Endothelial cell of hepatic sinusoid (primary cell): ENCODE data around the gene MGMT.

Experiments used
- in situ Hi-C: cut with HindIII; loops from 2 replicates; pipeline ENCODE4 v1.10.0; 2017; ENCODE audit warnings: low sequenced_read_pairs

Gene MGMT

DNA sequence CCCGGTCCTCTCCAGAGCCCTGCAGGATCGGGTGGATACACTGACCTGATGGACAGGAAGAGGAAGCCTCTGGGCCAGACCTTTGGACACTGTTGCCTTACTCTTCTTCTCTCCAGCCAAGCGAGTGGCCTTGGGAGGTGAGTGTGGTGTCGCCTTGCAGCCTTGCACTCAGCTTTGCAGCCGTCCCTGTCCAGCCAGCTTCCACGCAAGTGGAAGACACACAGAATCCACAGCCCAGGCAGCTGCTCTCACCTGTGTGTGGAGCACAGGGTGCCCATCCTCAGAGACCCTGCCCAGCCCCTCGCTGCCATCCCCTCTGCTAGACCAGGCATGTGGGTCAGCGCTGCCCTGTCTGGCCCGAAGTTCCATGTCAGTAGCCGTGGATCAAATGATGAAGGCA is 258.0 kb downstream of the MGMT start:
- in situ Hi-C loops = no loop called here

- in situ Hi-C loops = no loop called here
These were observed 258.4 kb downstream of the MGMT start for GRCh38 chr10:129725482-129725881.

GRCh38 chr10:129725890-129726631 is 259.0 kb downstream of the MGMT start:
- in situ Hi-C loops = no loop called here

DNA sequence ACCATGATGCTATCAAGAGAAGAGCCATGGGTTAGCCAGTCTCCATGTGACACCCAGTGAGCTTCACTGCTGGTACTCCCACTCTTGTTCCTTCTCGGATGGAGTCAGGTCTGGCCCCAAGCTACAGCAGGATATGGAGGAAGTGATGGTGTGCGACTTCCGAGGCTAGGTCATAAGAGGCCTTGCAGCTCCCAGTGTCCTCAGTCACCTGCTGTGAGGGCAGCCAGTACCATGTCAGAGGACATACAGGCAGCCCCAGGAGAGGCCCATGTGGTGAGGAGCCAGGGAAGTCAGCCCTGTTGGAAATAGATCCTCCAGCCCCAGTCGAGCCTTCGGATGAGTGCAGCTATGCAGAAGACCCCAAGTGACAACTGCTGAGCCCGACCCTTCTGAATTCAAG is 260.0 kb downstream of the MGMT start:
- in situ Hi-C loops = no loop called here

- in situ Hi-C loops = no loop called here
These were observed 260.5 kb downstream of the MGMT start for GRCh38 chr10:129727495-129727894.

DNA sequence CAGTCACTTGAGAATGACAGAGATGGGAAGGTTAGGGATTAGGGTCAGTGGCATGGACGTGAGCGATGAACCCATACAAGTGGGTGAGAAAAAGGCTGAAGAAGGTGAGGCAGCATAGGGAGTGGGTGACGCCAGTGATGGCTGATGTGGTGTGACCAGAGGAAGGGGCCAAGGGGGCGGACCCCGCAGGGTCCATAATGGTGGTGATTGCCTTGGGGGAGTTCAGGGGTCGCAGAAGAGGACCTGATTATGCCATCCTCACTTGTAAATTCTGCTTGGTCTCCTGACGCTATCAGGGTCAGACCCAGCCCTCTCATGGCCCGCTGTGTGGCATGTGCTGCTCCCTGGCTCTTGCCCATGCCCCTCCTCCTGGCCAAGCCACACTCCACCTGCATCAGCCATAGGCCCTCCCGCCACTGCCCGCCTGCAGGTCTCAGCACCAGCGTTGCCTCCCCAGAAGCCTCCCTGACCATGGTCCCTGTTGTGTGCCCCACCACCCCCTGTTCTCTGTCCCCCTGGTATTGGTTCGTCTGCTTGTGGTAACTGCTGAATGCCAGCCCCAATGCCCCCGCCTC is 261.3 kb downstream of the MGMT start:
- in situ Hi-C loops = no loop called here

DNA sequence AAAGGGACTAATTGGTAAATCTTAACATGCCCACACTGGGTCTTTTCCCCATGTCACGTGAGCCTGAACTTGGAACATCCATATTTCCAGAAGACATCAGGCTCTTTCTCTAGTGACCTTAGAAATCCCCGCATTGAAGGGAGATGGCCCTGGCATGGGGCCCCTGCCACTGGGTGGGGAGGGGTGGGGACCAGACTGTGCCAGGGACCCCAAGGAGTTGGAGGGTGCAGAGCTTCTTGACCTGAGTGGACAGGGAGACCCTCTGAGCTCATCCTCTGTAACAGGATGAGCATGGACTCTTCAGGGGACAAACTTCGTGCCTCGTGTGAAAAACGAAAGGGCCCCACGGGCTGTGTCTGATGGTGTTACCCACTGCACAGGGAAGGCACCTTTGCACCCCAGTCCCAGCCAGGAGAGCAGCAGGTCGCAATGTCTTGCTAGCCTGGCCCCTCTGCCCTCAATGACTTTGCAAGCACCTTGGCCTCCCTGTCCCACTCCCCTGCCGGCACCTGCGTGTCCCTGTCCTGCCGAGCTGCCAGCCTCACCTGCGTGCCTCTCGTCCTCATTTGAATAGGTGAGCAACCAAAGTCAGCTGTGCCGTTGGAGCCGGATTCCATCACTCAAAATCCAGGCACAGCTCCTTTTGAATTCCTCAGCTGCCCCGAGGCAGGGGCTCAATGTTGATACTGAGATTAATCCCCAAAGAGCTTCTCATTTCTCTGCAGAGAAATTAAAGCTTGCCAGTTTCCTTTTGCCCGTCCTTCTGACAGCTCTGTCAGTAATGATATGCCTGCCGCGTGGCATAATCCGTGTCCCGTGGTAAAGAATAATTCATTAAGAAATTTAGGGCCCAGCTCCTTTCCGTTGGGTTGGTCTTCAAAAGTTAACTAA is 262.1 kb downstream of the MGMT start:
- in situ Hi-C loops = no loop called here

GRCh38 chr10:129730272-129730992 is 263.4 kb downstream of the MGMT start:
- in situ Hi-C loops = no loop called here

DNA sequence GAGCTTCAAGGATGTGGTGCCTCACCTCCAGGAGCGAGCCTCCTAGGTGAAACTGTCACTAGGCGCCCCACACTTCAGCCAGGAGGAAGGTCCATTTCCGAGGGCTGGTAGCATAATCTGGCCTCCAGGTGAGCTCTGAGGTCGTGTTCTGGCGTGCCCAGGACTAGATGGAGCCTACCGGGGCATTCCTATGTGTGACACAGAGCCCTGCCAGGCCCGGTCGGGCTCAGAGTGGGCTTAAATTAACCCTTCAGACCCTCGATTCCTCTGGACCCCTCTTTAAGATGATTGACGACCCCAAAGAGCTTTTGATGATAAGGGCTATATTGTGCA is 263.9 kb downstream of the MGMT start:
- in situ Hi-C loops = no loop called here

DNA sequence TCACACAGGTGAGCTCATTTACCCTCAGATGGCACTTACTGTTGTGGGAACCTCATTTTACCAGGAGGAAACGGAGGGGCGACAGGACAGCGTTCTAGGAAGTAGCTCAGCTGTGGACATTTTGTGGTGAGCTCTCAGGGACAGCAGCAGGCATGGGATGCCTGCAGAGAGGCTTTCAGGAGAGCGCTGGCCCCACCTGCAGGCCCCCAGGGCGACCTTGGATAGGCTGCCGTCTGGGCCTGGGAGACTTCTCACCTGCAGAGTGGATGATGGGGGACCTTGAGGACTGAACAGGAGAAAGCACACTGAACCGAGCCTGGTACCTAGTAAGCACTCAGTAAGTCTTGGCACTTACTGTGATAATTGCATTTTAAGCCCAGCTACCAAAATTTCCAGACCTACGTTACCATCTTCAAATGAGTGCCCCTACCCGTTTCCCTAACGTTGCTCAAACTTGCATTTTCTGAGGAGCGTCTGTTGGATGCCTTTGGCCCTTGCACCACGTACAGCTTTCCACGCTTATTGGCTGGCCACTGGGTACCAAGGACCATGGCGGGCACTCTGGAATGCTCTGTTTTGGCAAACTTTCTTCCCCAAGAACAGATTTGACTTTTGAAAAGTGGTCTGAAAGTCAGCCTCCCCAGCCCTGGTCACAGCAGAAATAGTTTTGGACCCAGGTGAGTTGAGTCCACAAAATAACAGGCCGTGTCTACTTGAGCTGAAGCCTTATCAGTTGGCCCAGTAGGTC is 273.7 kb downstream of the MGMT start:
- in situ Hi-C loops = no loop called here

DNA sequence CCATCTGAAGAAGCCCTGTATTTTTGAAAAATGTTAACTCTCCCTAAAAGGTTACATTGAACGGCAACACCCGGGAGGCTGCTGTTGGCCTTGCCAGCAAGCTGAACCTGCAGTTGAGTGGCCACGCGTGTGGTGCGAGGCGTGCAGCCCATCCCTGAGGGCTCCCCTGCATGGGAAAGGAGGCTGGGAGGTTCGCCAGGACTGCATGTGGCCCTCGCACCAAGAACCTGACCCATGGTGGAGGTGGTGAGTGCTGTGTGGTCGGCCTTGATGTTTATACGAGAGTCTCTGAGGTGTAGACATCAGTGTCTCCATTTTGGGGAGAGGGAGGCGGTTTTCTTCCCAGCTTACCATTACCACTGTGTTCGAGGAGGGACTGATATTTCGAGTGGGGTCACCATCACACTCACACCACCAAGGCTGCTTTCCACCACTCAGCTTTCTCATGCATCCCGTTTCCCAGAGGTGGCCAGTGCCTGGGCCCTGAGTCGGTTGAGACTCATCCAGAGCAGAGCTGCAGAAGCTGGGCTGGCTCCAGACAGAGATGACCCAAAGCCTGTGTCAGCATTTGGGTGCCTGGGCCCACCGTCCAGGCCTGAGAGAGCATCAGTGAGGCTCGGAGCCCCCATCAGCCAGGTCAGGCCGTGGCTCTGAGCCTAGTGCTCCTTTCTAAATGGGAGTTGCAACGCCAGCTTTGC is 274.4 kb downstream of the MGMT start:
- in situ Hi-C loops = no loop called here

GRCh38 chr10:129741978-129742741 is 275.1 kb downstream of the MGMT start:
- in situ Hi-C loops = no loop called here

DNA sequence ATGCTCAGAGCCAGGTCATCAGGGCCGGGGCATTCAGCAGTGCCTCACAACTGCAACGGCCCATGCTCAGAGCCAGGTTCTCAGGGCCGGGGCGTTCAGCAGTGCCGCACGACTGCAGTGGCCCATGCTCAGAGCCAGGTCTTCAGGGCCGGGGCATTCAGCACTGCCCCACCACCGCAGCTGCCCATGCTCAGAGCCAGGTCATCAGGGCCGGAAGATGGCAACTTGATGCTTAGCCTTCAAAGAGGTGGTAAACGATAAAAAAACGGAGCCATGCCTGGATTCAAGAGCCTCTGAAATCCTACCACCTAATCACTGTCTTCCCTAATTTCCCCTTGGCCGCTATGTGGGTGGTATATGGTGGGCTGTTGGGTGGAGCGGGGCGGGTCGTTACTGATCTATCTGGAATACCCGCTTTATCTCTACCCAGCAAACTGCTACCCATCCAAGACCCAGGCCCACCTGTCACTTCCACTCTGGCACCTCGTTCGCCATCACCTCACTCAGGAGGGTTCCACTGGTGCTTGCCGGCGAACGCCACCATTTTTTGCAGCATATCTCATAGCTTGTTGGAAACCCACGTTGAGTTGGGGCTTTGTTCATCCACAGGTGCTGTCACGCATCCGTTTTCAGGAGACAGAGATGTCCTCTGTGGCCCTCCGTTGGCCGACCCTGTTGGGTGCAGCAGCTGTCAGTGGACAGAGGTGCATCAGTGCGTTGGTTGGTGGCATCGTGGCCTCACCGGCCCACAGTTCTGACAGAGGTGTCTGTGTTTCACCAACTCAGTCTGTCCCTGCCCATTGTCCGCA is 275.9 kb downstream of the MGMT start:
- in situ Hi-C loops = no loop called here

- in situ Hi-C loops = no loop called here
These were observed 276.7 kb downstream of the MGMT start for GRCh38 chr10:129743738-129744133.

- in situ Hi-C loops = no loop called here
These were observed 277.4 kb downstream of the MGMT start for GRCh38 chr10:129744134-129745111.

DNA sequence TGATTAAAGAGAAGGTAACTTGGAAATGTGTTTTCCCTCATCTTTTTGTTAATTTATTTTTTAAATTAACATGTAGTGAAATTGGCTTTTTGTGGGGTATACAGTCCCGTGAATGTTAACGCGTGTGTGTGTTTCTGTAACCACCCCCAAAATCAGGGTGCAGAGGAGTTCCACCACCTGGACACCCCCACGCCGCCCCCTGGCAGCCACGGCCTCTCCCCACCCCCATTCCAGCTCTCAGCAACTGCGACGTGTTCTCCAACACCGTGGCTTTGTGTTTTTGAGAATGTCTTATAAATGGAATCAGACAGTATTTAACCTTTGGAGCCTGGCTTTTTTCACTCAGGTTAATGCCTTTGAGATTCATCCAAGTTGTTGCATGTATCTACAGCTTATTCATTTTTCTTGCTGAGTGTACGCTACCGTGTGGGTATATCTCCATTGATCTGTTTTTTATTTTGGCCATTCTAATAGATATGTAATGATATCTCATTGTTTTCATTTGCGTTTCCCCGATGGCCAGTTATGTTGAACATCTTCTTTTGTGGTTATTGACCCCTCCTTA is 278.2 kb downstream of the MGMT start:
- in situ Hi-C loops = no loop called here
